HEK293 (cell line): ENCODE results near the gene TLK1.

ENCODE experiments used
- CTCF ChIA-PET: fragments of 350-600 bp; formaldehyde crosslinking; extraction: SDS; loops from one replicate; lab custom pipeline; 2021; ENCODE audit warnings: antibody characterized with exemption; lab: Yijun Ruan, JAX
- POLR2A ChIA-PET: fragments of 300-600 bp; formaldehyde crosslinking; extraction: SDS; loops from one replicate; lab custom pipeline; 2020; ENCODE audit warnings: antibody characterized with exemption, inconsistent platforms; lab: Yijun Ruan, JAX
- H3K27ac ChIP-seq: fragments of 200-500 bp; sonication (Bioruptor generic); 2 replicates; pipeline ENCODE4 v1.5.1; 2014; ENCODE audit warnings: low read depth, low read length, control low read depth, inconsistent platforms; ENCODE audit errors: extremely low read depth
- H3K36me3 ChIP-seq, 2 experiments: fragments of 200-500 bp in 1 of 2; sonication (Bioruptor generic) in 1 of 2; 1 replicate in 1 of 2; 2 replicates in 1 of 2; pipeline ENCODE4 v1.5.1; 2014 to 2017; ENCODE audit warnings: inconsistent platforms in 2 of 2, low read length in 2 of 2; ENCODE audit not compliant: control insufficient read depth in 2 of 2, insufficient read depth in 1 of 2
- H3K4me1 ChIP-seq: fragments of 200-500 bp; sonication (Bioruptor generic); 2 replicates; pipeline ENCODE4 v1.5.1; 2014; ENCODE audit warnings: mild to moderate bottlenecking, low read length, inconsistent platforms; ENCODE audit not compliant: control insufficient read depth, insufficient read depth
- H3K4me3 ChIP-seq: 2 replicates; pipeline ENCODE4 v1.5.1; 2011; ENCODE audit warnings: low read depth, mild to moderate bottlenecking, control low read depth, low read length, moderate library complexity
- H3K9me3 ChIP-seq: fragments of 200-500 bp; sonication (Bioruptor generic); 2 replicates; pipeline ENCODE4 v1.5.1; 2014; ENCODE audit warnings: low read depth, low read length, inconsistent platforms; ENCODE audit not compliant: control insufficient read depth, insufficient read depth
- BCL11A ChIP-seq: fragments of 450-650 bp; formaldehyde crosslinking; IDR thresholded peaks from 2 replicates; pipeline ENCODE4 v1.5.1; 2016; ENCODE audit warnings: low read depth, missing biosample characterization, missing genetic modification characterization
- EGR2 ChIP-seq: fragments of 450-650 bp; formaldehyde crosslinking; IDR thresholded peaks from 2 replicates; pipeline ENCODE4 v1.5.1; 2016; ENCODE audit warnings: low read depth, missing biosample characterization, missing genetic modification characterization
- GLI4 ChIP-seq: fragments of 450-650 bp; formaldehyde crosslinking; IDR thresholded peaks from 2 replicates; pipeline ENCODE4 v1.5.1; 2016; ENCODE audit warnings: missing biosample characterization, missing genetic modification characterization
- HOXC10 ChIP-seq: sonication (generic); formaldehyde crosslinking; IDR thresholded peaks from 2 replicates; pipeline ENCODE4 v1.8.1; 2023; ENCODE audit warnings: mild to moderate bottlenecking, missing genetic modification reagents
- KLF1 ChIP-seq: fragments of 450-650 bp; formaldehyde crosslinking; IDR thresholded peaks from 2 replicates; pipeline ENCODE4 v1.5.1; 2016; ENCODE audit warnings: missing biosample characterization, missing genetic modification characterization
- KLF10 ChIP-seq: fragments of 450-650 bp; IDR thresholded peaks from 2 replicates; pipeline ENCODE4 v1.5.1; 2018; ENCODE audit warnings: missing biosample characterization, mild to moderate bottlenecking, missing genetic modification characterization
- KLF16 ChIP-seq: fragments of 450-650 bp; formaldehyde crosslinking; IDR thresholded peaks from 2 replicates; pipeline ENCODE4 v1.5.1; 2017; ENCODE audit warnings: missing biosample characterization, missing genetic modification characterization
- OVOL3 ChIP-seq: fragments of 450-650 bp; formaldehyde crosslinking; IDR thresholded peaks from 2 replicates; pipeline ENCODE4 v1.5.1; 2016; ENCODE audit warnings: missing biosample characterization, missing genetic modification characterization
- SALL2 ChIP-seq: fragments of 450-650 bp; formaldehyde crosslinking; IDR thresholded peaks from 2 replicates; pipeline ENCODE4 v1.5.0; 2017; ENCODE audit warnings: missing biosample characterization, mild to moderate bottlenecking, missing genetic modification characterization, borderline replicate concordance
- ZBTB8A ChIP-seq: fragments of 450-650 bp; formaldehyde crosslinking; IDR thresholded peaks from 2 replicates; pipeline ENCODE4 v1.5.1; 2016; ENCODE audit warnings: missing biosample characterization, missing genetic modification characterization
- ZEB2 ChIP-seq: fragments of 450-650 bp; formaldehyde crosslinking; IDR thresholded peaks from 2 replicates; pipeline ENCODE4 v1.5.1; 2016; ENCODE audit warnings: missing biosample characterization, missing genetic modification characterization
- ZFHX2 ChIP-seq: fragments of 450-650 bp; formaldehyde crosslinking; conservative IDR thresholded peaks from 2 replicates; pipeline ENCODE4 v1.5.1; 2016; ENCODE audit warnings: missing biosample characterization, missing genetic modification characterization
- ZNF211 ChIP-seq: fragments of 450-650 bp; formaldehyde crosslinking; IDR thresholded peaks from 2 replicates; pipeline ENCODE4 v1.5.1; 2016; ENCODE audit warnings: low read depth, missing biosample characterization, missing genetic modification characterization
- ZNF37A ChIP-seq: fragments of 450-650 bp; IDR thresholded peaks from 2 replicates; pipeline ENCODE4 v1.5.1; 2018; ENCODE audit warnings: missing biosample characterization, missing genetic modification characterization
- ZNF610 ChIP-seq: fragments of 450-650 bp; formaldehyde crosslinking; IDR thresholded peaks from 2 replicates; pipeline ENCODE4 v1.5.1; 2016; ENCODE audit warnings: missing biosample characterization, missing genetic modification characterization, borderline replicate concordance
- ZNF776 ChIP-seq: fragments of 450-650 bp; formaldehyde crosslinking; IDR thresholded peaks from 2 replicates; pipeline ENCODE4 v1.5.0; 2017; ENCODE audit warnings: missing biosample characterization, missing genetic modification characterization, borderline replicate concordance
- ZSCAN16 ChIP-seq: fragments of 450-650 bp; formaldehyde crosslinking; IDR thresholded peaks from 2 replicates; pipeline ENCODE4 v1.5.1; 2016; ENCODE audit warnings: missing biosample characterization, missing genetic modification characterization
- TF ChIP-seq, protein P1 (sequence below): fragments of 450-650 bp; formaldehyde crosslinking; IDR thresholded peaks from 2 replicates; pipeline ENCODE4 v1.5.1; 2016; ENCODE audit warnings: missing biosample characterization, missing genetic modification characterization
- TF ChIP-seq, protein P2 (sequence below): fragments of 450-650 bp; formaldehyde crosslinking; IDR thresholded peaks from 2 replicates; pipeline ENCODE4 v1.5.1; 2016; ENCODE audit warnings: missing biosample characterization, missing genetic modification characterization
- TF ChIP-seq, protein P3 (sequence below): fragments of 450-650 bp; formaldehyde crosslinking; IDR thresholded peaks from 2 replicates; pipeline ENCODE4 v1.5.1; 2016; ENCODE audit warnings: missing biosample characterization, missing genetic modification characterization

TLK1 gene

DNA sequence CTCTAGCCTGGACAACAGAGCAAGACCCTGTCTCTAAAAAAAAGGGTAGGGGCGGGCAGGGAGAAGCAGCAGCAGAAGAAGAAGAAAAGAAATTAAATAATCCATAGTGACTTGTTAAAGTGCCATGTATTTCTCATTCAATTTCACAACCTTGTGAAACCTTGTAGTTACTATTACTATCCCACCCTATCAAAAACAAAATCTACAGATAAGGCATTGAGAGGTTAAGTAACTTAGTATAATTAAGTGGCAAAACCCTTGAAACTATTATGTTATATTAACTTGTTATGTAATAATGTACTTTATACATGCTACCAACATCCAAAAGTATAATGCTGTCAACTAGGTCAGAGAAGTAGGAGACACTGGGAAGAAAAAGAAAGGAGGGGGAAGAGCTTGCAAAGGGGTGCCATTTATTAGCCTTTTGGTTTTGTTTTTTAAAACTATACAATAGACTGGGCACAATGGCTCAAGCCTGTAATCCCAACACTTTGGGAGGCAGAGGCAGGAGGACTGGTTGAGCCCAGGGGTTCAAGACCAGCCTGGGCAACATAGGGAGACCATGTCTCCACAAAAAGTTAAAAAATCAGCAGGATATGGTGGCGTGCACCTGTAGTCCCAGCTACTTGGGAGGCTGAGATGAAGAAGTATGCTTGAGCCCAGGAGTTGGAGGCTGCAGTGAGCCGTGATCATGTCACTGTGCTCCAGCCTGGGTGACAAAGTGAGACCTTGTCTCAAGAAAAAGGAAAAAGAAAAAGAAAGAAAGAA lies 11.3 kb downstream of the TLK1 start (continued):
- TF ChIP-seq, protein P1, sequence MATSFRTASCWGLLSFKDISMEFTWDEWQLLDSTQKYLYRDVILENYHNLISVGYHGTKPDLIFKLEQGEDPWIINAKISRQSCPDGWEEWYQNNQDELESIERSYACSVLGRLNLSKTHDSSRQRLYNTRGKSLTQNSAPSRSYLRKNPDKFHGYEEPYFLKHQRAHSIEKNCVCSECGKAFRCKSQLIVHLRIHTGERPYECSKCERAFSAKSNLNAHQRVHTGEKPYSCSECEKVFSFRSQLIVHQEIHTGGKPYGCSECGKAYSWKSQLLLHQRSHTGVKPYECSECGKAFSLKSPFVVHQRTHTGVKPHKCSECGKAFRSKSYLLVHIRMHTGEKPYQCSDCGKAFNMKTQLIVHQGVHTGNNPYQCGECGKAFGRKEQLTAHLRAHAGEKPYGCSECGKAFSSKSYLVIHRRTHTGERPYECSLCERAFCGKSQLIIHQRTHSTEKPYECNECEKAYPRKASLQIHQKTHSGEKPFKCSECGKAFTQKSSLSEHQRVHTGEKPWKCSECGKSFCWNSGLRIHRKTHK (tag by site-specific recombination): no peak
- TF ChIP-seq KLF1 (tag by site-specific recombination) (no peak), BCL11A (tag by site-specific recombination) (no peak), ZNF610 (tag by site-specific recombination) (no peak), ZNF211 (tag by site-specific recombination) (no peak), ZNF776 (no peak)

DNA sequence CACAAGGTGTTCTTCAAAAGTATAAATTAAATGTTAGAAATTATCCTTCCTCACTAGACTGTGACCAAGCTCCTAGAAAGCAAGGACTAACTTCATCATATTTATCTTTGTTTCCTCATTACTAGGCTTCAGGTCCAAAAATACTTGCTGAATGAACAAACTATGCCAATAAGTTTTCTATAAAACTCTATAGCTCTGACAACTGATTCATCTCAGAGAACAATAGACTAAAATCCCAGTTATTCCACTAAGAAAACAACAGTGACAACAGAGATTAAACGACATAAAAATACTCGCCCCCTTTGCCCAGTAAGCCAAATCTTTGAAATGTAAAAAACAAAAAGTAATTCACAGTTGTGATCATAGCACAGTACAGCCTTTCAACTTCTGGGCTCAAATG lies 13.6 kb downstream of the TLK1 start:
- no peak for TF ChIP-seq EGR2 (tag by site-specific recombination)
- no peak for TF ChIP-seq ZSCAN16 (tag by site-specific recombination)
- TF ChIP-seq HOXC10 (CRISPR knock-in tag): no peak
- TF ChIP-seq SALL2: no peak
- no peak for TF ChIP-seq GLI4
- POLR2A ChIA-PET: no interaction called here
- H3K27ac ChIP-seq: no peak overlapping the region
- no peaks in the 10 kb centered on the region for H3K36me3 ChIP-seq
- H3K4me3 ChIP-seq: no peak overlapping the region
- no peaks in the 10 kb centered on the region for H3K9me3 ChIP-seq
- CTCF ChIA-PET: interaction anchor here (0.7 kb wide), 1 partner anchor 359 kb away, joined by 4 read pairs; no protein-coding TSS in a partner anchor
- H3K4me1 ChIP-seq: peaks cover 9% of the 10 kb centered on the region

DNA sequence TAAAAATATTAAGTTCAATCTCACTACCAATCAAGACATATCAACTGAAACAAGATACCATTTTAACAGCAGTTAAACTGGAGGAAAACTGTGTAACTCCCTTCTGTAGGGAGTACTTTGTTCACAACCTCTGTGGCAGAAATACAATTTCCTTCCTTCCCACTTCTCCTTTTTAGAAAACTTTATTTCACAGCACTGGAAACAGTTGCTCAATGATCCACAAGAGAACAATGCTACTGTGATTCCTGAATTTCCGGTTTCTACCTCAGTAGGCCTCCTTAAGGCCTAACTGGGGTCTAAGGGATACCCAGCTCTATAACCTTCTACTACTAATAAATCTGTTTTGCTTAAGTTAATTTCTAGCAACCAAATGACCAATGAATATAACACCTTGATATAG lies 14.1 kb downstream of the TLK1 start:
- Histone ChIP-seq H3K4me3 (no peak overlapping the region), H3K4me1 (peaks cover 10% of the 10 kb centered on the region), H3K27ac (no peak overlapping the region), H3K36me3 (no peaks in the 10 kb centered on the region), H3K9me3 (no peaks in the 10 kb centered on the region)
- ChIA-PET POLR2A (no interaction called here), CTCF (no interaction called here)
- TF ChIP-seq, protein P2, sequence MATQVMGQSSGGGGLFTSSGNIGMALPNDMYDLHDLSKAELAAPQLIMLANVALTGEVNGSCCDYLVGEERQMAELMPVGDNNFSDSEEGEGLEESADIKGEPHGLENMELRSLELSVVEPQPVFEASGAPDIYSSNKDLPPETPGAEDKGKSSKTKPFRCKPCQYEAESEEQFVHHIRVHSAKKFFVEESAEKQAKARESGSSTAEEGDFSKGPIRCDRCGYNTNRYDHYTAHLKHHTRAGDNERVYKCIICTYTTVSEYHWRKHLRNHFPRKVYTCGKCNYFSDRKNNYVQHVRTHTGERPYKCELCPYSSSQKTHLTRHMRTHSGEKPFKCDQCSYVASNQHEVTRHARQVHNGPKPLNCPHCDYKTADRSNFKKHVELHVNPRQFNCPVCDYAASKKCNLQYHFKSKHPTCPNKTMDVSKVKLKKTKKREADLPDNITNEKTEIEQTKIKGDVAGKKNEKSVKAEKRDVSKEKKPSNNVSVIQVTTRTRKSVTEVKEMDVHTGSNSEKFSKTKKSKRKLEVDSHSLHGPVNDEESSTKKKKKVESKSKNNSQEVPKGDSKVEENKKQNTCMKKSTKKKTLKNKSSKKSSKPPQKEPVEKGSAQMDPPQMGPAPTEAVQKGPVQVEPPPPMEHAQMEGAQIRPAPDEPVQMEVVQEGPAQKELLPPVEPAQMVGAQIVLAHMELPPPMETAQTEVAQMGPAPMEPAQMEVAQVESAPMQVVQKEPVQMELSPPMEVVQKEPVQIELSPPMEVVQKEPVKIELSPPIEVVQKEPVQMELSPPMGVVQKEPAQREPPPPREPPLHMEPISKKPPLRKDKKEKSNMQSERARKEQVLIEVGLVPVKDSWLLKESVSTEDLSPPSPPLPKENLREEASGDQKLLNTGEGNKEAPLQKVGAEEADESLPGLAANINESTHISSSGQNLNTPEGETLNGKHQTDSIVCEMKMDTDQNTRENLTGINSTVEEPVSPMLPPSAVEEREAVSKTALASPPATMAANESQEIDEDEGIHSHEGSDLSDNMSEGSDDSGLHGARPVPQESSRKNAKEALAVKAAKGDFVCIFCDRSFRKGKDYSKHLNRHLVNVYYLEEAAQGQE: no peak
- TF ChIP-seq, protein P3, sequence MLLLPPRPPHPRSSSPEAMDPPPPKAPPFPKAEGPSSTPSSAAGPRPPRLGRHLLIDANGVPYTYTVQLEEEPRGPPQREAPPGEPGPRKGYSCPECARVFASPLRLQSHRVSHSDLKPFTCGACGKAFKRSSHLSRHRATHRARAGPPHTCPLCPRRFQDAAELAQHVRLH: no peak
- TF ChIP-seq ZEB2 (tag by site-specific recombination): no peak
- no peak for TF ChIP-seq KLF16 (tag by site-specific recombination)
- no peak for TF ChIP-seq ZBTB8A (tag by site-specific recombination)
- TF ChIP-seq KLF10 (tag by site-specific recombination): no peak
- TF ChIP-seq ZNF37A: no peak
- TF ChIP-seq ZSCAN16 (tag by site-specific recombination): no peak
- no peak for TF ChIP-seq ZFHX2 (tag by site-specific recombination)
- TF ChIP-seq OVOL3: no peak
